ENCODE measurements around the gene TDRD12.
"Not testable (repeated sequence)": the region's sequence is repeated elsewhere in the genome, so short reads cannot be mapped to it uniquely, and the experiment has no call there.

Gene TDRD12

DNA sequence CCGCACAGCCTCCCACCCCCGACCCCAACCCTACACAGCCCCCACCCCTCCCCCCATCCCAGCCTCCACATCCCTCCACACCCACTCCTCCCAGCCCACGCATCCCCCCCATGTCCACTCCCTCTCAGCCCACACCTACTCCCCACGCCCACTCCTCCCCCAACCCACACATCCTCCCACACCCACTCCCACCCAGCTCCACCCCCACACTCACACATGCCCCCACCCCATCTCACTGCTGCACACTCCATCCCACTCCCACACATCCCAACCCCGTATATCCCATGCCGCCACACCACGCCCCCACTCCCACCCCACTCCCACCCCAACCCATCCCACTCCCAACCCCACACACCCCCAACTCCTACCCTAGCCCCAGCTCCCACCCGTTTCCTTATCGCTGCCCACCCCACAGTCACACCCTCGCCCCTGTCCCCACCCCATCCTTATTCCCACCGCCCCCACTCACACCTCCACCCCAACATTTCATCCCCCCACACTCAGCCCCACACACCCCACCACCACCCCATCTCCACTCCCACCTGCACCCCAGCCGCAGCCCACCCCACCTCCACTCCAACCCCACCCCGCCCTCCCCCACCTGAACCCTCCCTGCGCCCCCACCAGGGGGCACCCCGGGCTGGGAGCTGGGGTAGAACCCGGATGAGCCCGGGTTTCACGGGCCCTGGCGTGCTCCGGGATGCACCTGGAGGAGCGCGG, 809 bp downstream of the TDRD12 start:
- no peak overlapping the region for H3K27ac ChIP-seq
- TF ChIP-seq, protein P1, sequence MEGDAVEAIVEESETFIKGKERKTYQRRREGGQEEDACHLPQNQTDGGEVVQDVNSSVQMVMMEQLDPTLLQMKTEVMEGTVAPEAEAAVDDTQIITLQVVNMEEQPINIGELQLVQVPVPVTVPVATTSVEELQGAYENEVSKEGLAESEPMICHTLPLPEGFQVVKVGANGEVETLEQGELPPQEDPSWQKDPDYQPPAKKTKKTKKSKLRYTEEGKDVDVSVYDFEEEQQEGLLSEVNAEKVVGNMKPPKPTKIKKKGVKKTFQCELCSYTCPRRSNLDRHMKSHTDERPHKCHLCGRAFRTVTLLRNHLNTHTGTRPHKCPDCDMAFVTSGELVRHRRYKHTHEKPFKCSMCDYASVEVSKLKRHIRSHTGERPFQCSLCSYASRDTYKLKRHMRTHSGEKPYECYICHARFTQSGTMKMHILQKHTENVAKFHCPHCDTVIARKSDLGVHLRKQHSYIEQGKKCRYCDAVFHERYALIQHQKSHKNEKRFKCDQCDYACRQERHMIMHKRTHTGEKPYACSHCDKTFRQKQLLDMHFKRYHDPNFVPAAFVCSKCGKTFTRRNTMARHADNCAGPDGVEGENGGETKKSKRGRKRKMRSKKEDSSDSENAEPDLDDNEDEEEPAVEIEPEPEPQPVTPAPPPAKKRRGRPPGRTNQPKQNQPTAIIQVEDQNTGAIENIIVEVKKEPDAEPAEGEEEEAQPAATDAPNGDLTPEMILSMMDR (conservative IDR thresholded peaks at IDR 0.05): no peak

DNA sequence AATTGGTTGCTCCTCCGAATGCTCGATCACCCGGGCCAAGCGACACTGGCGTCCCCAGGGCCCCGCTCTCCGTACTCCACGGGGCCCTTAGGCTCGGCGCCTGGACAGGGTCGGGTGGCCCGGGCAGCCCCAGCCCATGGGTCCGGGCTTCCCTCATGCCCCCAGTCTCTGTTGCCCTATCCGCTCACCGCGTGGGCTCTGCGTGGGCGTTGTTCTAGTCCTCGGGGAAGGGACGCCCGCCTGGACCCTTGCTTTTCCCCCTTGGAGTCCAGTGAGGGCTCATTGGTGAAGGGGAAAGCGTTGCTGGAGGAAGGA, 1.3 kb downstream of the TDRD12 start:
- TF ChIP-seq, protein P1 (conservative IDR thresholded peaks at IDR 0.05): no peak
- no peak overlapping the region for H3K27ac ChIP-seq

DNA sequence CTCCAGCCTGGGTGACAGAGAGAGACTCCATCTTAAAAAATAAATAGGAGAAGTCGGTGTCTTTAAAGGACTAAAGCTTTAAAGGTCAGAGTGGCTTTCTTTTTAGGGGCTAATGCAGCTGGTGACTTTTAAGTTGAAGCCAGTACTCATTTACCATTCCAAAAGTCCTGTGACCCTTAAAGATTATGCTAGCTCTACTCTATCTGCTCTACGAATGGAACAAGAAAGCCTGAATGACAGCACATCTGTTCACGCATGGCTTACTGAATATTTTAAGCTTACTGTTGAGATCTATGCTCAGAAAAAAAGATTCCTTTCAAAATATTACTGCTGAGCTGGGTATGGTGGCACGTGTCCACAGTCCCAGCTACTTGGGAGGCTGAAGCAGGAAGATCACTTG, 16.4 kb downstream of the TDRD12 start:
- no peak overlapping the region for H3K27ac ChIP-seq
- TF ChIP-seq, protein P1 (conservative IDR thresholded peaks at IDR 0.05): no peak

DNA sequence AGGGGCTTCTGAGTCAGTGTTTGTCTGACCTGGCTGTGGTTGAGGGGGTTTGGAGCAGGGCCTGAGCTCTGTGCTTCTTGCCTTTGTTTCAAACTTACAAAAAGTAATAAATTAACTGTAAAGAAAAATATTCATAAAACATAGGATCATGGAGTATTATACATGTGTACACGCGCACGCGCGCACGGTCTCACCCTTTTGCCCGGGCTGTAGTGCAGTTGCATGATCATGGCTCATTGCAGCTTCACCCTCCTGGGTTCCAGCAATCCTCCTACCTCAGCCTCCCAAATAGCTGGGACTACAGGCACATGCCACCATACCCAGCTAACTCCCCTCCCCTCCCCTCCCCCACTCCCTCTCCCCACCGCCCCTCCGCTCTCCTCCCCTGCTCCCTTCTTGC, 23.5 kb downstream of the TDRD12 start:
- H3K27ac ChIP-seq: no peak overlapping the region
- TF ChIP-seq, protein P1 (conservative IDR thresholded peaks at IDR 0.05): no peak

DNA sequence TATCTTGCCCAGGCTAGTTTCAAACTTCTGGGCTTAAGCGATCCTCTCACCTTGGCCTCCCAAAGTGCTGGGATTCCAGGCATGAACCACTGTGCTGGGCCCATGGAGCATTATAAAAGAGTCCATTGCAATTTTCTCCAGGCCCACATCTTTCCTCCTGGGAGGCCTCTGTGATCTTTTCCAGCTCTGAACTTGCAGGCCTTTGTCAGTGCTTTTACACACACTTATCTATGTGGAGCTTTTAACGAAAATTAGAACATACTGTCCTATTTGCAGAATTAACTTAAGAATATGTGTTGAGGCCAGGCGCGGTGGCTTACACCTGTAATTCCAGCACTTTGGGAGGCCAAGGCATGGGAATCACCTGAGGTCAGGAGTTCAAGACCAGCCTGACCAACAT, 23.9 kb downstream of the TDRD12 start:
- TF ChIP-seq, protein P1 (conservative IDR thresholded peaks at IDR 0.05): no peak
- no peak overlapping the region for H3K27ac ChIP-seq

DNA sequence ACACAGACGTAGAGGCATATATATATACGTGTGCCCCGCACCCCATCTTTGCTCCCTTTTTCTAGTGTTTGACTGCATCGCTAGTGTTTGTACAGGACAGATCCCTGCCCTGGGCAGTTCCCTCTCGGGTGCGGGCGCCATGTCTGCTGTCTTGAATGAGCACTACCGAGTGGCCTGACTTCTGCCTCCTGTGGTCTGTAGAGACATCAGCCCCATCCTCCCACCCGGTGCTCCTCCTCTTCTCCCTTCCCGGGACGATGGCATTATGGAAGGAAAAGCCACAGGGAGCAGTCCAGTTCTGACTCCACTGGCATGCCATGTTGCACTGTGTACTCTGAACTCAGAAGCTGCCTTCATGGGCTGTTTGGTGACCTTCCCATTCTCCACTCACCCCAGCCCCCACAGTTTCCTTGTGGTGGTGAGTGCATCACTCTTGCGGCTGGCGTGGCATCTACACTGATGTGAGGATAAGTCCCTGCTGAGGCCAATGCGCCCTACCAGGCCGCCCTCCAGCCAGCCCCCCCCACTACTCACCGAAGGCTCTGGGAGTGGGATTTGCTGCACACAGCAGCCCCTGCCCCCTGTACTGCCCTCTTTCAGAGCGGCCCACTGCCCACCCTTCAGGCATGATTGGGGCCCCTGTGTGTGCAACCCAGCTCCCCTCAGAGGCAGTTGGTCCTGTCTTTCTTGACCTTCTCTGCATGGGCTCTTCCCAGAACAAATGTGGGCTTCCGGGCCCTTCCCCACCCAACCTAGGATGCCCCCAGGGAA, 25.2 kb downstream of the TDRD12 start:
- H3K27ac ChIP-seq: no peak overlapping the region
- TF ChIP-seq, protein P1 (conservative IDR thresholded peaks at IDR 0.05): no peak

DNA sequence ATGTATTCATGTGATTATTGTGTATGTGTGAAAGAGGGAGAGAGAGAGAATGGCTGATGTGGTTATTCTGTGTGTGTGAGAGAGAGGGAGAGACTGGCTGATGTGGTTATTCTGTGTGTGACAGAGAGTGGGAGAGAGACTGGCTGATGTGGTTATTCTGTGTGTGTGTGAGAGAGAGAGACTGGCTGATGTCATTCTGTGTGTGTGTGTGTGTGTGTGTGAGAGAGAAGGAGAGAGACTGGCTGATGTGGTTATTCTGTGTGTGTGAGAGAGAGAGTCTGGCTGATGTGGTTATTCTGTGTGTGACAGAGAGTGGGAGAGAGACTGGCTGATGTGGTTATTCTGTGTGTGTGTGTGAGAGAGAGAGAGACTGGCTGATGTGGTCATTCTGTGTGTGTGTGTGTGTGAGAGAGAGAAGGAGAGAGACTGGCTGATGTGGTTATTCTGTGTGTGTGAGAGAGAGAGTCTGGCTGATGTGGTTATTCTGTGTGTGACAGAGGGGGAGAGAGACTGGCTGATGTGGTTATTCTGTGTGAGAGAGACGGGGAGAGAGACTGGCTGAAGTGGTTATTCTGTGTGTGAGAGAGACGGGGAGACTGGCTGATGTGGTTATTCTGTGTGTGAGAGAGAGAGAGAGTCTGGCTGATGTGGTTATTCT, 26.2 kb downstream of the TDRD12 start:
- H3K27ac ChIP-seq: not testable (repeated sequence)

DNA sequence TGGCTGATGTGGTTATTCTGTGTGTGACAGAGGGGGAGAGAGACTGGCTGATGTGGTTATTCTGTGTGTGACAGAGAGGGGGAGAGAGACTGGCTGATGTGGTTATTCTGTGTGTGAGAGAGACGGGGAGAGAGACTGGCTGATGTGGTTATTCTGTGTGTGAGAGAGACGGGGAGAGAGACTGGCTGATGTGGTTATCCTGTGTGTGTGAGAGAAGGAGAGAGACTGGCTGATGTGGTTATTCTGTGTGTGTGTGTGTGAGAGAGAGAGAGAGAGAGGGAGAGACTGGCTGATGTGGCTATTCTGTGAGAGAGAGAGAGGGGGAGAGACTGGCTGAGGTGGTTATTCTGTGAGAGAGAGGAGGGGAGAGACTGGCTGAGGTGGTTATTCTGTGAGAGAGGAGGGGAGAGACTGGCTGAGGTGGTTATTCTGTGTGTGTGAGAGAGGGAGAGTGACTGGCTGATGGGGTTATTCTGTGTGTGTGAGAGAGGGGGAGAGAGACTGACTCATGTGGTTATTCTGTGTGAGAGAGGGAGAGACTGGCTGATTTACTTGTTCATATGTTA, 27.1 kb downstream of the TDRD12 start:
- not testable (repeated sequence) for H3K27ac ChIP-seq

All from VCaP (cell line).